ENCODE measurements around the gene RFC1.
A peak's percentile ranks its signal among the peaks of the same experiment; 100 is the strongest.

RFC1 gene

GRCh38 chr4:39339968-39340367, 26.2 kb downstream of the RFC1 start:
- Mint-ChIP-seq H3K36me3 (ENCODE audit: low read depth) (peaks cover 21% of the 10 kb centered on the region), H3K4me3 (no peak overlapping the region), H3K27me3 (ENCODE audit: low read depth) (no peaks in the 10 kb centered on the region), H3K27ac (no peak overlapping the region), H3K4me1 (ENCODE audit: low read depth) (peaks cover 9% of the 10 kb centered on the region), H3K9me3 (no peaks in the 10 kb centered on the region)

GRCh38 chr4:39337841-39338240, 28.3 kb downstream of the RFC1 start:
- no peak overlapping the region for H3K27ac Mint-ChIP-seq
- no peak overlapping the region for H3K4me3 Mint-ChIP-seq
- H3K36me3 Mint-ChIP-seq (ENCODE audit: low read depth), result peaks cover 14% of the 10 kb centered on the region
- H3K27me3 Mint-ChIP-seq (ENCODE audit: low read depth), result no peaks in the 10 kb centered on the region
- H3K9me3 Mint-ChIP-seq, result no peaks in the 10 kb centered on the region
- peaks cover 4% of the 10 kb centered on the region for H3K4me1 Mint-ChIP-seq (ENCODE audit: low read depth)

DNA sequence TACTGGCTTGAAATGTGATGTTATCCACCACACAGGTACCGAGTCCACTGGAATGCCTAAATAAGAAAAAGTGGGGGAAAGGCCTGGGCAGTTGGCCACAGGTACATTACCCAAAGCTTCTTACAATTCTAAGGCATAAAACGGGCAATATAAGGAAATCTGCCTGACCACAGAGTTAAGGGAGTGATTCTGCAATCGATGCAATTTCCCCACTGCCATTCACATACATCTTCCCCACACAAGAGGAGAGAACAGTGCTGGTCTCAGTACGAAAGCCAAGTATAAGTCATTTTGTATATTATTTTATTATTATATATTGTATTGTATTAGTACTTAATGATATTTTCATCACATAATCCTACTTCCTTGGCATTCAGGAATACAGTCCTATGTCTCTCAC, 30.6 kb downstream of the RFC1 start:
- H3K9me3 Mint-ChIP-seq, result no peaks in the 10 kb centered on the region
- peaks cover 3% of the 10 kb centered on the region for H3K4me1 Mint-ChIP-seq (ENCODE audit: low read depth)
- peaks cover 3% of the 10 kb centered on the region for H3K36me3 Mint-ChIP-seq (ENCODE audit: low read depth)
- H3K27me3 Mint-ChIP-seq (ENCODE audit: low read depth), result no peaks in the 10 kb centered on the region
- H3K4me3 Mint-ChIP-seq, result no peak overlapping the region
- no peak overlapping the region for H3K27ac Mint-ChIP-seq

DNA sequence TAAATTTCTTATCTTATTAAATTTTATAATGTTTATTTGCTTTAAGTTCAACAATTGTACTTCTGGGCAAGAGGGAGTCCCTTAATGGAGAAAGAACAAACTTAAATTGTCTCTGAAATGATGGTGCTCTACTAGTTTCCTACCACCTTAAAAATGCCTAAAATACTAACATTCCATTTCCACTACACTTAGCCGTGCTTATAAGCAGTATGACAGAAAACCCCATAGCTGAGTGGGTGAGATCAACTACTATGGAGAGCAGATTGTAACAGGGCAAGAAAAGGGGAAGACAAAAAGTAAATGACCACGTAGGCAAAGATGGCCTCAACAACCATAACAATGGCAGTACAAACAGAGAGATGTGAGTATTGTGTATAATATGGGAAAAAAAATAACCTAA, 35.0 kb downstream of the RFC1 start:
- H3K36me3 Mint-ChIP-seq (ENCODE audit: low read depth), result peaks cover 24% of the 10 kb centered on the region
- H3K9me3 Mint-ChIP-seq, result no peaks in the 10 kb centered on the region
- no peaks in the 10 kb centered on the region for H3K27me3 Mint-ChIP-seq (ENCODE audit: low read depth)
- H3K4me1 Mint-ChIP-seq (ENCODE audit: low read depth), result peaks cover 8% of the 10 kb centered on the region
- H3K4me3 Mint-ChIP-seq, result no peak overlapping the region
- H3K27ac Mint-ChIP-seq, result no peak overlapping the region

- no peaks in the 10 kb centered on the region for H3K9me3 Mint-ChIP-seq
- no peak overlapping the region for H3K4me3 Mint-ChIP-seq
- H3K27ac Mint-ChIP-seq, result no peak overlapping the region
- peaks cover 27% of the 10 kb centered on the region for H3K36me3 Mint-ChIP-seq (ENCODE audit: low read depth)
- peaks cover 8% of the 10 kb centered on the region for H3K4me1 Mint-ChIP-seq (ENCODE audit: low read depth)
- H3K27me3 Mint-ChIP-seq (ENCODE audit: low read depth), result no peaks in the 10 kb centered on the region
Observed at GRCh38 chr4:39330353-39330752, 35.8 kb downstream of the RFC1 start.

GRCh38 chr4:39326468-39326977, 39.6 kb downstream of the RFC1 start:
- Mint-ChIP-seq H3K36me3 (ENCODE audit: low read depth) (peaks cover 38% of the 10 kb centered on the region), H3K27me3 (ENCODE audit: low read depth) (no peaks in the 10 kb centered on the region), H3K4me1 (ENCODE audit: low read depth) (peaks cover 11% of the 10 kb centered on the region), H3K4me3 (no peak overlapping the region), H3K9me3 (no peaks in the 10 kb centered on the region), H3K27ac (no peak overlapping the region)

DNA sequence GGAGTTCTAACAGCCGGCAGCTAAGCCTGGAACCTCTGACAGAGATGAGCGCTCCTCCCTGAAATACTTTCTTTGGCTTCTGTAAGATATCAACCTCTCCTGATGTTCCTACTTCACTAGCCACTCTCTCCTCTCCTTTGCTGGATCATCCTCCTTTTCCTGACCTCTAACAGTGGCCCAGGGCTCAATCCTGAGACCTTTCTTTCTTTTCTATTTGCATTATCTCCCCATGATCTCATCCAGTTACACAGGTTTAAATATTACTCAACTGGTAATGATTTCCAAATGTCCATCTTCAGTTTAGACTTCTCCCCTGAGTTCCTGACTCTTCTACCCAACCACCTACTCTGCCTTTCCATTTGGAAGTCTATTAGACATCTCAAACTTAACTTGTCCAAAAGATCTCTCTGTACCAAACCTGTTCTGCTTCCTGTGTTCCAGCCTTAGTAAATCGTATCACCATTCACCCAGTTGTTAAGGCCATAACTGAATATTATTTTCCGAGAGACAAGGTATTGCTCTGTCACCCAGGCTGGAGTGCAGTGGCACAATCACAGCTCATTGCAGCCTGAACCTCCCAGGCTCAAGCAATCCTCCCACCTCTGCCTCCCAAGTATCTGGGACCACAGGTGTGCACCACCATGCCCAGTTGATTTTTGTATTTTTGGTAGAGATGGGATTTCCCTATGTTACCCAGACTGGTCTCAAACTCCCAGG, 41.1 kb downstream of the RFC1 start:
- no peak overlapping the region for H3K27ac Mint-ChIP-seq
- H3K27me3 Mint-ChIP-seq (ENCODE audit: low read depth), result no peaks in the 10 kb centered on the region
- H3K9me3 Mint-ChIP-seq, result no peaks in the 10 kb centered on the region
- H3K4me1 Mint-ChIP-seq (ENCODE audit: low read depth), result peaks cover 7% of the 10 kb centered on the region
- H3K36me3 Mint-ChIP-seq (ENCODE audit: low read depth), result peaks cover 44% of the 10 kb centered on the region
- no peak overlapping the region for H3K4me3 Mint-ChIP-seq

- Mint-ChIP-seq H3K9me3 (no peaks in the 10 kb centered on the region), H3K4me3 (no peak overlapping the region), H3K4me1 (ENCODE audit: low read depth) (peaks cover 7% of the 10 kb centered on the region), H3K27me3 (ENCODE audit: low read depth) (no peaks in the 10 kb centered on the region), H3K36me3 (ENCODE audit: low read depth) (peaks cover 44% of the 10 kb centered on the region), H3K27ac (no peak overlapping the region)
Observed at GRCh38 chr4:39324446-39324845, 41.7 kb downstream of the RFC1 start.

- H3K27ac Mint-ChIP-seq, result no peak overlapping the region
Observed at GRCh38 chr4:39323821-39324220, 42.3 kb downstream of the RFC1 start.

GRCh38 chr4:39320381-39321115, 45.6 kb downstream of the RFC1 start:
- Mint-ChIP-seq H3K36me3 (ENCODE audit: low read depth) (peaks cover 29% of the 10 kb centered on the region), H3K9me3 (no peaks in the 10 kb centered on the region), H3K27ac (peak overlapping the region; percentile 7), H3K4me3 (no peak overlapping the region), H3K4me1 (ENCODE audit: low read depth) (peaks cover 3% of the 10 kb centered on the region), H3K27me3 (ENCODE audit: low read depth) (no peaks in the 10 kb centered on the region)

More at GRCh38 chr4:39323821-39324220, 42.3 kb downstream of the RFC1 start:
- peaks cover 42% of the 10 kb centered on the region for H3K36me3 Mint-ChIP-seq (ENCODE audit: low read depth)
- no peaks in the 10 kb centered on the region for H3K27me3 Mint-ChIP-seq (ENCODE audit: low read depth)
- peaks cover 7% of the 10 kb centered on the region for H3K4me1 Mint-ChIP-seq (ENCODE audit: low read depth)
- no peaks in the 10 kb centered on the region for H3K9me3 Mint-ChIP-seq
- no peak overlapping the region for H3K4me3 Mint-ChIP-seq

GRCh38 chr4:39319676-39320075, 46.5 kb downstream of the RFC1 start:
- H3K36me3 Mint-ChIP-seq (ENCODE audit: low read depth), result peaks cover 23% of the 10 kb centered on the region

DNA sequence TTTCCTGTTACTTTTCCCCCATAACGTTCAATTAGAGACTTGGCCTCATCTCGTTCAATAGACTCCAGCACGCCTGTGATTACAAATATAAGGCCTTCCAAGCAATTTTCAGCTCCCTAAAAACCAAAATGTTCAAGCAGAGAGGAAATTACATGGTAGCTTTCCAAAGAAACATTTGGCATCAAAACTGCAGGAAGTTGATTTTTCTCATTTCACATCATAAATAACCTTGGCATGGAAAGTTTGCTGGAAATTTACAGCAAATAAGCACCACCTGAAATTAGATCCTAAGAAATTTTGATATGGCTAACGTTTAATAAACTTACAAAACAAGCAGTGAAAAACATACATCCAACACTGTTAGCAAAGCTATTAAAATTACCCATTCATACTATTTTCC, 53.3 kb downstream of the RFC1 start:
- Mint-ChIP-seq H3K27ac (no peak overlapping the region), H3K36me3 (ENCODE audit: low read depth) (peaks cover 33% of the 10 kb centered on the region), H3K4me1 (ENCODE audit: low read depth) (no peaks in the 10 kb centered on the region), H3K27me3 (ENCODE audit: low read depth) (no peaks in the 10 kb centered on the region), H3K9me3 (no peaks in the 10 kb centered on the region), H3K4me3 (no peak overlapping the region)

More at GRCh38 chr4:39319676-39320075, 46.5 kb downstream of the RFC1 start:
- H3K27ac Mint-ChIP-seq, result no peak overlapping the region
- H3K9me3 Mint-ChIP-seq, result no peaks in the 10 kb centered on the region
- H3K4me1 Mint-ChIP-seq (ENCODE audit: low read depth), result no peaks in the 10 kb centered on the region
- H3K27me3 Mint-ChIP-seq (ENCODE audit: low read depth), result no peaks in the 10 kb centered on the region
- H3K4me3 Mint-ChIP-seq, result no peak overlapping the region

DNA sequence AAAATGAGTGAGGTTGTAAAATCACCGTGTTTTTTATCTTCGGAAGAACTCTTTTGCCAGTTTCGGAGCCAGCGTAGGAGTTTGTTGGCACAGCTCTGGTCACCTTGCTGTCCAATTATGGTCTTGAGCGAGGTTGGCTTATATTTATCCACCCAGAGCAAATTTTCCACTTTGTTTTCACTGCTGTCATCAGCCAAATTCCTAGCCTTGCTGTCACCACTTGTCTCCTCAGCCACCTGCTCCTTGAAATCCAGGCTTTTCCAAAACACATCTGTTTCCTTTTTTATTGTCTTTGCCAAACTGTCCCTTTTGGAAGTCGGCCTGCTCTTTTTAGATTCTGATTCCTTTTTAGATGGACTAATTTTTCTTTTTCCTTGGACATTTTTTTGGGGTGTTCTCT, 57.6 kb downstream of the RFC1 start:
- no peak overlapping the region for H3K27ac Mint-ChIP-seq

DNA sequence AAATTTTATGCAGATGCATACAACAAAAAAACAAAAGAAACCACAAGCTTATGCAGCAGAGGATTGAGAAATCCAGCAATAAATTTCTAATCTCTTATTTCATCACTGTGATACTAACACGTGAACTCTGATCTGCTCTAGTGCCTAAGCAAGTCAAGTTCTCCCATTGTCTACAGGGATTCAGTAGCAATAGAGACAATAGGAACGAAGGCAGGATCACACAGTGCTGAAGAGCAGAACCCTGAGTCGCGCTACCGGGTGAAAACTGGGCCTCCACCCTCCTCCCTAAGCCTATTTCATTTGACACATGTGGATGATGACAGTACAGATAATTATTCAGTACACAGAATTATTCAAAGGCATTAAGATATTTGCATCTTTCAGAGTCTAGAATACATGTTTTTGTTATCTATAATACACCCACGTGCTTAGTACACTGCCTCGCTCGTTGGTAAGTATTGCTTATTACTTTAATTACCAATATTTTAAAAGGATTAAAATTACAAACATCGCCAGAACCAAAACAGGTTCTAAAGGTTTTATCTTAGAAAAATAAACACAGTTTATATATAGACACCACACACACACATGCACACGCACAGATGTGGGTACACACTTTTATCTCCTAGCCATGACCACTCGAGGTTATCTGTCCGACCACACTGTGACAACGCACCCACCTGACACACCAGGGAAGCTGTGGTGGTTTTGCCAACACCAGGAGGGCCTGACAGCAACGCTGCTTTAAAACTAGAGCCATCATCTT, 60.1 kb downstream of the RFC1 start:
- Mint-ChIP-seq H3K4me1 (ENCODE audit: low read depth) (peaks cover 6% of the 10 kb centered on the region), H3K27ac (no peak overlapping the region), H3K27me3 (ENCODE audit: low read depth) (no peaks in the 10 kb centered on the region), H3K36me3 (ENCODE audit: low read depth) (peaks cover 45% of the 10 kb centered on the region), H3K4me3 (no peak overlapping the region), H3K9me3 (no peaks in the 10 kb centered on the region)

More for the DNA sequence above, 57.6 kb downstream of the RFC1 start:
- no peaks in the 10 kb centered on the region for H3K27me3 Mint-ChIP-seq (ENCODE audit: low read depth)
- H3K4me1 Mint-ChIP-seq (ENCODE audit: low read depth), result peaks cover 6% of the 10 kb centered on the region
- no peak overlapping the region for H3K4me3 Mint-ChIP-seq
- H3K36me3 Mint-ChIP-seq (ENCODE audit: low read depth), result peaks cover 46% of the 10 kb centered on the region
- H3K9me3 Mint-ChIP-seq, result no peaks in the 10 kb centered on the region

Data from T-helper 1 cell treated with Interleukin-12 subunit alpha and Interleukin-12 subunit beta and Interleukin-4 antibody, amounts not matched to agents 30 μg/mL and 1 μg/mL, for 36 hours (primary cell).